GM18502 (cell line): ENCODE measurements around the gene LTC4S.
"Not testable (repeated sequence)": the region's sequence is repeated elsewhere in the genome, so short reads cannot be mapped to it uniquely, and the experiment has no call there.

ENCODE experiments used
- ATAC-seq: cut with Tn5 transposase; IDR thresholded peaks from one replicate; pipeline ENCODE4 v1.9.1; 2021; ENCODE audit warnings: mild to moderate bottlenecking; ENCODE audit not compliant: unreplicated experiment, poor library complexity

The LTC4S gene

GRCh38 chr5:179822059-179822432 lies 28.3 kb downstream of the LTC4S start:
- no peak for ATAC-seq

- no peak for ATAC-seq
These were observed 28.7 kb downstream of the LTC4S start for GRCh38 chr5:179822444-179822990.

- no peak for ATAC-seq
These were observed 30.4 kb downstream of the LTC4S start for GRCh38 chr5:179823937-179824744.

GRCh38 chr5:179824745-179825112 lies 30.9 kb downstream of the LTC4S start:
- no peak for ATAC-seq

- no peak for ATAC-seq
These were observed 31.9 kb downstream of the LTC4S start for GRCh38 chr5:179825655-179826182.

- ATAC-seq = no peak
These were observed 33.9 kb downstream of the LTC4S start for GRCh38 chr5:179827680-179828079.

GRCh38 chr5:179828756-179829421 lies 35.1 kb downstream of the LTC4S start:
- no peak for ATAC-seq

GRCh38 chr5:179829732-179830435 lies 36.1 kb downstream of the LTC4S start:
- ATAC-seq = no peak

GRCh38 chr5:179830818-179831468 lies 37.2 kb downstream of the LTC4S start:
- ATAC-seq = no peak

GRCh38 chr5:179832039-179832745 lies 38.4 kb downstream of the LTC4S start:
- ATAC-seq = no peak

GRCh38 chr5:179833056-179833708 lies 39.4 kb downstream of the LTC4S start:
- ATAC-seq = no peak

- ATAC-seq = no peak
These were observed 39.9 kb downstream of the LTC4S start for GRCh38 chr5:179833709-179834070.

GRCh38 chr5:179834120-179834519 lies 40.3 kb downstream of the LTC4S start:
- no peak for ATAC-seq

GRCh38 chr5:179834871-179835270 lies 41.1 kb downstream of the LTC4S start:
- ATAC-seq = not testable (repeated sequence)

- peak; percentile 39 for ATAC-seq
These were observed 42.6 kb downstream of the LTC4S start for GRCh38 chr5:179836225-179837019.

- ATAC-seq = no peak
These were observed 43.6 kb downstream of the LTC4S start for GRCh38 chr5:179837076-179838011.
